Gastrocnemius medialis (tissue), 4 donors: ENCODE results near the gene PATZ1.

ENCODE experiments used
- POLR2A ChIP-seq, 2 donors: fragments of 450-650 bp; IDR thresholded peaks; one replicate each; pipeline ENCODE4 v1.6.1; 2017; ENCODE audit warnings: antibody characterized with exemption in 2 of 2, mild to moderate bottlenecking in 2 of 2, moderate library complexity in 2 of 2
- TF ChIP-seq, protein P1 (sequence below), 5 experiments: fragments of 450-650 bp in 3 of 5; fragments of 200-600 bp in 2 of 5; sonication (generic) in 2 of 5; IDR thresholded peaks in 4 of 5; conservative IDR thresholded peaks in 1 of 5; 1 replicate in 4 of 5; 2 replicates in 1 of 5; pipeline ENCODE4 v1.5.1; 2016 to 2019; ENCODE audit warnings: antibody characterized with exemption in 5 of 5, mild to moderate bottlenecking in 3 of 5, moderate library complexity in 3 of 5

DNA sequence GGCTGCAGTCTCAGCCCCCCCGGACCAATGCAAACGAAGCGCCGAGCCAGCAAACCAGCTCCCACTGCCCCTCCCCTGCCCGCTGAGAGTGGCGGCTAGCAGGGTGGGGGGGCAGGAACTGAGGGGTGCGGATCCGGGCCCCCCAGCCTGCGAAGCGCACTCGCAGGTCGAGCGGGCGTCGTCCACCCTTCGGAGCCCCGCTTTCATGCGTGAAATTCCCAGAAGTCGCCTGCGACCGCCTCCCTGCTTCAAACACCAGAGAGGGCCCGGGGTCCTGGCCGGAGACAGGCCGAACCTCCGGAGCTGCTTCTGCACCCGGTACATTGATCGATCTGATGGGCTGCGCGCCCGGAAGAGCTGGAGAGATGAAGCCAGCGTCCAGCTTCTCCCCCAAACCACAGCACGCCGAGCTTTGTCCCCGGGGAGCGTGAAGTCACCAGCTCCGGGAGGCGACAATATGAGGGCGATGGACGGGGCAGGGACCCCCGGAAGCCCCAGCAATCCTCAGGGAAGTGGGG, 646 bp upstream of the PATZ1 start:
- no peak for TF ChIP-seq POLR2A (IDR thresholded peaks at IDR 0.05)
- TF ChIP-seq, protein P1, sequence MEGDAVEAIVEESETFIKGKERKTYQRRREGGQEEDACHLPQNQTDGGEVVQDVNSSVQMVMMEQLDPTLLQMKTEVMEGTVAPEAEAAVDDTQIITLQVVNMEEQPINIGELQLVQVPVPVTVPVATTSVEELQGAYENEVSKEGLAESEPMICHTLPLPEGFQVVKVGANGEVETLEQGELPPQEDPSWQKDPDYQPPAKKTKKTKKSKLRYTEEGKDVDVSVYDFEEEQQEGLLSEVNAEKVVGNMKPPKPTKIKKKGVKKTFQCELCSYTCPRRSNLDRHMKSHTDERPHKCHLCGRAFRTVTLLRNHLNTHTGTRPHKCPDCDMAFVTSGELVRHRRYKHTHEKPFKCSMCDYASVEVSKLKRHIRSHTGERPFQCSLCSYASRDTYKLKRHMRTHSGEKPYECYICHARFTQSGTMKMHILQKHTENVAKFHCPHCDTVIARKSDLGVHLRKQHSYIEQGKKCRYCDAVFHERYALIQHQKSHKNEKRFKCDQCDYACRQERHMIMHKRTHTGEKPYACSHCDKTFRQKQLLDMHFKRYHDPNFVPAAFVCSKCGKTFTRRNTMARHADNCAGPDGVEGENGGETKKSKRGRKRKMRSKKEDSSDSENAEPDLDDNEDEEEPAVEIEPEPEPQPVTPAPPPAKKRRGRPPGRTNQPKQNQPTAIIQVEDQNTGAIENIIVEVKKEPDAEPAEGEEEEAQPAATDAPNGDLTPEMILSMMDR (IDR thresholded peaks at IDR 0.05 in 4 of 5, conservative IDR thresholded peaks at IDR 0.05 in 1 of 5): no peak
